Renal pelvis (tissue), 3 donors: ENCODE results near the gene NKX2-2. TPM values are rescaled to one million over a fixed set of nuclear protein-coding genes. Genes with fewer than 3 reads are reported as not detected.

Experiments
- polyA plus RNA-seq, 3 donors: library from polyadenylated mRNA; unstranded; fragments of 120-200 nt; gene quantifications; one replicate each; pipeline ENCODE4 v1.2.1, GENCODE V29; 2013; ENCODE audit not compliant: insufficient read length in 3 of 3

NKX2-2 gene
- polyA plus RNA-seq, 3 donors = 0.07 TPM; not detected in 2

Other genes starting within 250 kb of the NKX2-2 start
- gene XRN2, start 210.7 kb downstream of the NKX2-2 start, polyA plus RNA-seq = 10 to 100 TPM; 90.3 to 95.1 (median 93.3) TPM
- not detected for gene NKX2-4, start 116.5 kb downstream of the NKX2-2 start, polyA plus RNA-seq
- under 1 TPM in 1 of 3 donors, not detected in 2; 0.01 TPM for gene PAX1, start 191.6 kb upstream of the NKX2-2 start, polyA plus RNA-seq